HEK293 (cell line): Measurements from ENCODE around the gene RHOV.
A peak's percentile ranks its signal among the peaks of the same experiment; 100 is the strongest.

Experiments used
- AEBP2 ChIP-seq: fragments of 450-650 bp; formaldehyde crosslinking; IDR thresholded peaks from 2 replicates; pipeline ENCODE4 v1.5.1; 2016; ENCODE audit warnings: missing biosample characterization, missing genetic modification characterization, borderline replicate concordance
- HIC1 ChIP-seq: fragments of 450-650 bp; formaldehyde crosslinking; IDR thresholded peaks from 2 replicates; pipeline ENCODE4 v1.5.1; 2016; ENCODE audit warnings: missing biosample characterization, missing genetic modification characterization
- IKZF3 ChIP-seq: fragments of 450-650 bp; IDR thresholded peaks from 2 replicates; pipeline ENCODE4 v1.5.0; 2018; ENCODE audit warnings: missing biosample characterization, mild to moderate bottlenecking, missing genetic modification characterization, moderate library complexity
- KLF16 ChIP-seq: fragments of 450-650 bp; formaldehyde crosslinking; IDR thresholded peaks from 2 replicates; pipeline ENCODE4 v1.5.1; 2017; ENCODE audit warnings: missing biosample characterization, missing genetic modification characterization
- REST ChIP-seq: fragments of 450-650 bp; formaldehyde crosslinking; IDR thresholded peaks from 2 replicates; pipeline ENCODE4 v1.5.1; 2016; ENCODE audit warnings: missing biosample characterization, missing genetic modification characterization
- WT1 ChIP-seq: fragments of 450-650 bp; formaldehyde crosslinking; IDR thresholded peaks from 2 replicates; pipeline ENCODE4 v1.5.1; 2016; ENCODE audit warnings: missing biosample characterization, missing genetic modification characterization
- ZBTB48 ChIP-seq: fragments of 450-650 bp; formaldehyde crosslinking; IDR thresholded peaks from 2 replicates; pipeline ENCODE4 v1.5.1; 2016; ENCODE audit warnings: missing biosample characterization, missing genetic modification characterization
- ZBTB8A ChIP-seq: fragments of 450-650 bp; formaldehyde crosslinking; IDR thresholded peaks from 2 replicates; pipeline ENCODE4 v1.5.1; 2016; ENCODE audit warnings: missing biosample characterization, missing genetic modification characterization
- ZEB2 ChIP-seq: fragments of 450-650 bp; formaldehyde crosslinking; IDR thresholded peaks from 2 replicates; pipeline ENCODE4 v1.5.1; 2016; ENCODE audit warnings: missing biosample characterization, missing genetic modification characterization
- ZIC2 ChIP-seq: fragments of 450-650 bp; formaldehyde crosslinking; IDR thresholded peaks from 2 replicates; pipeline ENCODE4 v1.5.1; 2016; ENCODE audit warnings: missing biosample characterization, missing genetic modification characterization
- ZNF335 ChIP-seq: fragments of 450-650 bp; formaldehyde crosslinking; conservative IDR thresholded peaks from 2 replicates; pipeline ENCODE4 v1.5.1; 2016; ENCODE audit warnings: missing biosample characterization, missing genetic modification characterization
- ZNF423 ChIP-seq: fragments of 450-650 bp; formaldehyde crosslinking; IDR thresholded peaks from 2 replicates; pipeline ENCODE4 v1.5.1; 2016; ENCODE audit warnings: missing biosample characterization, missing genetic modification characterization
- ZNF555 ChIP-seq: fragments of 450-650 bp; formaldehyde crosslinking; conservative IDR thresholded peaks from 2 replicates; pipeline ENCODE4 v1.5.1; 2017; ENCODE audit warnings: missing biosample characterization, mild to moderate bottlenecking, missing genetic modification characterization, inconsistent platforms
- ZNF560 ChIP-seq: fragments of 450-650 bp; formaldehyde crosslinking; IDR thresholded peaks from 2 replicates; pipeline ENCODE4 v1.5.1; 2017; ENCODE audit warnings: missing biosample characterization, missing genetic modification characterization, borderline replicate concordance
- ZNF610 ChIP-seq: fragments of 450-650 bp; formaldehyde crosslinking; IDR thresholded peaks from 2 replicates; pipeline ENCODE4 v1.5.1; 2016; ENCODE audit warnings: missing biosample characterization, missing genetic modification characterization, borderline replicate concordance
- ZNF704 ChIP-seq: fragments of 450-650 bp; formaldehyde crosslinking; IDR thresholded peaks from 2 replicates; pipeline ENCODE4 v1.5.1; 2016; ENCODE audit warnings: missing biosample characterization, missing genetic modification characterization
- ZNF768 ChIP-seq: fragments of 450-650 bp; formaldehyde crosslinking; IDR thresholded peaks from 2 replicates; pipeline ENCODE4 v1.5.1; 2018; ENCODE audit warnings: missing biosample characterization, mild to moderate bottlenecking, missing genetic modification characterization
- ZNF837 ChIP-seq: fragments of 450-650 bp; formaldehyde crosslinking; IDR thresholded peaks from 2 replicates; pipeline ENCODE4 v1.5.1; 2016; ENCODE audit warnings: missing biosample characterization, missing genetic modification characterization
- ZNF843 ChIP-seq: fragments of 450-650 bp; formaldehyde crosslinking; IDR thresholded peaks from 2 replicates; pipeline ENCODE4 v1.5.1; 2016; ENCODE audit warnings: missing biosample characterization, missing genetic modification characterization
- ZXDB ChIP-seq: fragments of 450-650 bp; formaldehyde crosslinking; IDR thresholded peaks from 2 replicates; pipeline ENCODE4 v1.5.1; 2016; ENCODE audit warnings: missing biosample characterization, missing genetic modification characterization
- TF ChIP-seq, protein P1 (sequence below): IDR thresholded peaks from 2 replicates; pipeline ENCODE4 v1.6.1; 2011; ENCODE audit warnings: mild to moderate bottlenecking, low read depth, low read length, borderline replicate concordance
- TF ChIP-seq, protein P2 (sequence below): fragments of 450-650 bp; formaldehyde crosslinking; IDR thresholded peaks from 2 replicates; pipeline ENCODE4 v1.5.1; 2017; ENCODE audit warnings: missing biosample characterization, missing genetic modification characterization
- TF ChIP-seq, protein P3 (sequence below): fragments of 450-650 bp; formaldehyde crosslinking; IDR thresholded peaks from 2 replicates; pipeline ENCODE4 v1.5.1; 2016; ENCODE audit warnings: missing biosample characterization, missing genetic modification characterization

Gene RHOV

GRCh38 chr15:40906091-40906990 lies 32.3 kb upstream of the RHOV start (continued):
- TF ChIP-seq REST (tag by site-specific recombination) = no peak
- 0 out of 2 replicates have a peak, but pooled peaks have one; percentile 23 for TF ChIP-seq ZNF843 (tag by site-specific recombination)
- peak; percentile 95 for TF ChIP-seq ZIC2 (tag by site-specific recombination)
- TF ChIP-seq ZNF423 (tag by site-specific recombination) = 0 out of 2 replicates have a peak, but pooled peaks have one; percentile 26
- peak; percentile 60; the same call in 1 of the 2 replicates for TF ChIP-seq ZBTB48 (tag by site-specific recombination)
- TF ChIP-seq ZNF768 (tag by site-specific recombination) = no peak
- peak; percentile 54; the same call in 1 of the 2 replicates for TF ChIP-seq HIC1 (tag by site-specific recombination)
- TF ChIP-seq ZXDB (tag by site-specific recombination) = no peak
- TF ChIP-seq ZNF610 = peak; percentile 57; the same call in 1 of the 2 replicates
- TF ChIP-seq IKZF3 (tag by site-specific recombination) = peak; percentile 26; the same call in 1 of the 2 replicates
- TF ChIP-seq AEBP2 (tag by site-specific recombination) = no peak
- TF ChIP-seq, protein P1, sequence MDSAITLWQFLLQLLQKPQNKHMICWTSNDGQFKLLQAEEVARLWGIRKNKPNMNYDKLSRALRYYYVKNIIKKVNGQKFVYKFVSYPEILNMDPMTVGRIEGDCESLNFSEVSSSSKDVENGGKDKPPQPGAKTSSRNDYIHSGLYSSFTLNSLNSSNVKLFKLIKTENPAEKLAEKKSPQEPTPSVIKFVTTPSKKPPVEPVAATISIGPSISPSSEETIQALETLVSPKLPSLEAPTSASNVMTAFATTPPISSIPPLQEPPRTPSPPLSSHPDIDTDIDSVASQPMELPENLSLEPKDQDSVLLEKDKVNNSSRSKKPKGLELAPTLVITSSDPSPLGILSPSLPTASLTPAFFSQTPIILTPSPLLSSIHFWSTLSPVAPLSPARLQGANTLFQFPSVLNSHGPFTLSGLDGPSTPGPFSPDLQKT = no peak
- no peak for TF ChIP-seq WT1 (tag by site-specific recombination)
- TF ChIP-seq, protein P2, sequence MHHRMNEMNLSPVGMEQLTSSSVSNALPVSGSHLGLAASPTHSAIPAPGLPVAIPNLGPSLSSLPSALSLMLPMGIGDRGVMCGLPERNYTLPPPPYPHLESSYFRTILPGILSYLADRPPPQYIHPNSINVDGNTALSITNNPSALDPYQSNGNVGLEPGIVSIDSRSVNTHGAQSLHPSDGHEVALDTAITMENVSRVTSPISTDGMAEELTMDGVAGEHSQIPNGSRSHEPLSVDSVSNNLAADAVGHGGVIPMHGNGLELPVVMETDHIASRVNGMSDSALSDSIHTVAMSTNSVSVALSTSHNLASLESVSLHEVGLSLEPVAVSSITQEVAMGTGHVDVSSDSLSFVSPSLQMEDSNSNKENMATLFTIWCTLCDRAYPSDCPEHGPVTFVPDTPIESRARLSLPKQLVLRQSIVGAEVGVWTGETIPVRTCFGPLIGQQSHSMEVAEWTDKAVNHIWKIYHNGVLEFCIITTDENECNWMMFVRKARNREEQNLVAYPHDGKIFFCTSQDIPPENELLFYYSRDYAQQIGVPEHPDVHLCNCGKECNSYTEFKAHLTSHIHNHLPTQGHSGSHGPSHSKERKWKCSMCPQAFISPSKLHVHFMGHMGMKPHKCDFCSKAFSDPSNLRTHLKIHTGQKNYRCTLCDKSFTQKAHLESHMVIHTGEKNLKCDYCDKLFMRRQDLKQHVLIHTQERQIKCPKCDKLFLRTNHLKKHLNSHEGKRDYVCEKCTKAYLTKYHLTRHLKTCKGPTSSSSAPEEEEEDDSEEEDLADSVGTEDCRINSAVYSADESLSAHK (tag by site-specific recombination) = no peak
- no peak for TF ChIP-seq ZNF704 (tag by site-specific recombination)
- TF ChIP-seq KLF16 (tag by site-specific recombination) = 0 out of 2 replicates have a peak, but pooled peaks have one; percentile 33
- TF ChIP-seq, protein P3, sequence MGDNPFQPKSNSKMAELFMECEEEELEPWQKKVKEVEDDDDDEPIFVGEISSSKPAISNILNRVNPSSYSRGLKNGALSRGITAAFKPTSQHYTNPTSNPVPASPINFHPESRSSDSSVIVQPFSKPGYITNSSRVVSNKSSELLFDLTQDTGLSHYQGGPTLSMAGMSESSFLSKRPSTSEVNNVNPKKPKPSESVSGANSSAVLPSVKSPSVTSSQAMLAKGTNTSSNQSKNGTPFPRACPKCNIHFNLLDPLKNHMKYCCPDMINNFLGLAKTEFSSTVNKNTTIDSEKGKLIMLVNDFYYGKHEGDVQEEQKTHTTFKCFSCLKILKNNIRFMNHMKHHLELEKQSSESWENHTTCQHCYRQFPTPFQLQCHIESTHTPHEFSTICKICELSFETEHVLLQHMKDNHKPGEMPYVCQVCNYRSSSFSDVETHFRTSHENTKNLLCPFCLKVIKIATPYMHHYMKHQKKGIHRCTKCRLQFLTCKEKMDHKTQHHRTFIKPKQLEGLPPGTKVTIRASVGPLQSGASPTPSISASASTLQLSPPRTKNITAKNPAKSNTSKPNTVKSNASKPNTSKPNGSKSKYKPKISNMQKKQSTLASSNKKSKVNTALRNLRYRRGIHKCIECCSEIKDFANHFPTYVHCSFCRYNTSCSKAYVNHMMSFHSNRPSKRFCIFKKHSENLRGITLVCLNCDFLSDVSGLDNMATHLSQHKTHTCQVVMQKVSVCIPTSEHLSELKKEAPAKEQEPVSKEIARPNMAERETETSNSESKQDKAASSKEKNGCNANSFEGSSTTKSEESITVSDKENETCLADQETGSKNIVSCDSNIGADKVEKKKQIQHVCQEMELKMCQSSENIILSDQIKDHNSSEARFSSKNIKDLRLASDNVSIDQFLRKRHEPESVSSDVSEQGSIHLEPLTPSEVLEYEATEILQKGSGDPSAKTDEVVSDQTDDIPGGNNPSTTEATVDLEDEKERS (tag by site-specific recombination) = no peak
- TF ChIP-seq ZNF555 = no peak
- TF ChIP-seq ZEB2 = peak; percentile 53
- no peak for TF ChIP-seq ZNF560 (tag by site-specific recombination)
- no peak for TF ChIP-seq ZNF837 (tag by site-specific recombination)
- peak; percentile 76 for TF ChIP-seq ZBTB8A (tag by site-specific recombination)
- peak; percentile 38 for TF ChIP-seq ZNF335
